GM12878 (cell line): Measurements from ENCODE around the gene BRSK2. TPM values are rescaled to one million over a fixed set of nuclear protein-coding genes. Genes with fewer than 3 reads are reported as not detected.

Experiments used
- ATAC-seq: fragments of 200-7000 bp; cut with Tn5 transposase; 3 replicates; pipeline ENCODE4 v1.9.1; 2020; ENCODE audit warnings: mild to moderate bottlenecking, moderate library complexity
- BruUV-seq: library from RNA; stranded (reverse); fragments of 400-500 nt; replicated peaks from 2 replicates; lab custom pipeline; 2021; lab: Mats Ljungman, UMichigan
- CTCF ChIA-PET: fragments of 300-600 bp; sonication (Branson Sonifier 250); formaldehyde crosslinking; extraction: SDS; loops from one replicate; lab custom pipeline; 2021; ENCODE audit warnings: inconsistent platforms; lab: Yijun Ruan, JAX
- POLR2A ChIA-PET: fragments of 350-600 bp; formaldehyde crosslinking; extraction: SDS; loops from one replicate; lab custom pipeline; 2021; ENCODE audit warnings: inconsistent platforms; lab: Charles Lee
- RAD21 ChIA-PET: fragments of 300-600 bp; sonication (Branson Sonifier 250); formaldehyde crosslinking; loops from one replicate; lab custom pipeline; 2023; ENCODE audit warnings: antibody characterized with exemption; ENCODE audit not compliant: unreplicated experiment; lab: Charles Lee
- SMC1A ChIA-PET: fragments of 300-600 bp; sonication (Branson Sonifier 250); formaldehyde crosslinking; loops from one replicate; lab custom pipeline; 2023; ENCODE audit not compliant: unreplicated experiment, uncharacterized antibody; lab: Charles Lee
- DNase-seq: peaks from one replicate; pipeline ENCODE4 v3.0.0-alpha.2; 2011; ENCODE audit warnings: low read depth, low spot score
- FAIRE-seq: peaks from 3 replicates; lab custom pipeline; 2011; peaks lifted over from hg19 to GRCh38; lab: Jason Lieb, UNC
- H2AFZ ChIP-seq: 2 replicates; pipeline ENCODE4 v1.6.0; 2011; ENCODE audit warnings: low read depth, low read length, control low read depth; ENCODE audit not compliant: control insufficient read depth
- H3K27ac ChIP-seq: 2 replicates; pipeline ENCODE4 v1.5.1; 2011; ENCODE audit warnings: control low read depth; ENCODE audit not compliant: control insufficient read depth, insufficient read depth
- H3K27me3 ChIP-seq, 2 experiments: replicated peaks in 1 of 2; 2 replicates each; pipeline versions ENCODE4 v1.6.0 to v1.6.1; 2011; ENCODE audit warnings: low read length in 1 of 2; ENCODE audit not compliant: control insufficient read depth in 2 of 2, insufficient read depth in 2 of 2
- H3K36me3 ChIP-seq, 2 experiments: 2 replicates each; pipeline ENCODE4 v1.5.1; 2011; ENCODE audit warnings: low read length in 1 of 2; ENCODE audit not compliant: control insufficient read depth in 2 of 2, insufficient read depth in 2 of 2
- H3K4me1 ChIP-seq: 2 replicates; pipeline ENCODE4 v1.6.1; 2011; ENCODE audit warnings: mild to moderate bottlenecking, low read length, moderate library complexity, mixed read lengths; ENCODE audit not compliant: control insufficient read depth, insufficient read depth
- H3K4me2 ChIP-seq: 2 replicates; pipeline ENCODE4 v1.6.0; 2011; ENCODE audit warnings: control low read depth; ENCODE audit not compliant: control insufficient read depth, insufficient read depth
- H3K4me3 ChIP-seq: fragments of 200-600 bp; sonication (generic); 2 replicates; pipeline ENCODE4 v1.5.1; 2016
- H3K79me2 ChIP-seq: 2 replicates; pipeline ENCODE4 v1.6.0; 2011; ENCODE audit warnings: low read length; ENCODE audit not compliant: control insufficient read depth, insufficient read depth
- H3K9ac ChIP-seq: 2 replicates; pipeline ENCODE4 v1.8.0; 2011; ENCODE audit warnings: low read length, control low read depth, mixed read lengths; ENCODE audit not compliant: control insufficient read depth, insufficient read depth
- H3K9me3 ChIP-seq: replicated peaks from 3 replicates; pipeline ENCODE4 v1.5.1; 2011; ENCODE audit warnings: mild to moderate bottlenecking, low read length; ENCODE audit not compliant: control insufficient read depth, insufficient read depth
- H4K20me1 ChIP-seq: 2 replicates; pipeline ENCODE4 v1.6.0; 2011; ENCODE audit not compliant: control insufficient read depth, insufficient read depth
- EP300 ChIP-seq, 2 experiments: fragments of 150-350 bp in 1 of 2; IDR thresholded peaks; 2 replicates each; pipeline ENCODE4 v1.6.1; 2011 to 2012; ENCODE audit warnings: low read depth in 2 of 2, low read length in 2 of 2, borderline replicate concordance in 1 of 2, improper control_type of control experiment in 1 of 2, inconsistent platforms in 1 of 2; ENCODE audit not compliant: control insufficient read depth in 1 of 2
- NKRF ChIP-seq: fragments of 450-650 bp; conservative IDR thresholded peaks from 2 replicates; pipeline ENCODE4 v1.6.1; 2017; ENCODE audit warnings: mild to moderate bottlenecking, moderate library complexity
- NR2F1 ChIP-seq: fragments of 450-650 bp; conservative IDR thresholded peaks from 2 replicates; pipeline ENCODE4 v1.6.1; 2017; ENCODE audit warnings: mild to moderate bottlenecking
- POLR2AphosphoS2 ChIP-seq: IDR thresholded peaks from 2 replicates; pipeline ENCODE4 v1.6.1; 2011; ENCODE audit warnings: low read depth, mild to moderate bottlenecking, low read length, improper control_type of control experiment, moderate library complexity
- RUNX3 ChIP-seq: IDR thresholded peaks from 2 replicates; pipeline ENCODE4 v1.6.1; 2012; ENCODE audit warnings: low read length, inconsistent platforms
- SPI1 ChIP-seq: IDR thresholded peaks from 2 replicates; pipeline ENCODE4 v1.6.1; 2011; ENCODE audit warnings: low read depth, mild to moderate bottlenecking, low read length, moderate library complexity, borderline replicate concordance; ENCODE audit not compliant: insufficient read depth
- TBL1XR1 ChIP-seq: IDR thresholded peaks from 2 replicates; pipeline ENCODE4 v1.6.1; 2012; ENCODE audit warnings: low read depth, low read length, improper control_type of control experiment
- USF1 ChIP-seq: IDR thresholded peaks from 2 replicates; pipeline ENCODE4 v1.6.1; 2011; ENCODE audit warnings: borderline replicate concordance, low read depth, mild to moderate bottlenecking, moderate library complexity, mixed read lengths, low read length; ENCODE audit not compliant: insufficient read depth; ENCODE audit errors: extremely low read length
- YY1 ChIP-seq: IDR thresholded peaks from 2 replicates; pipeline ENCODE4 v1.6.1; 2011; ENCODE audit warnings: low read depth, mild to moderate bottlenecking, low read length
- WGBS: methylation state at CpG from one replicate; pipeline ENCODE4 v1.1.6; 2016; ENCODE audit warnings: low lambda C conversion rate; ENCODE audit not compliant: insufficient replicate concordance, insufficient coverage; ENCODE audit errors: missing lambda C conversion rate; 5-methylcytosine and 5-hydroxymethylcytosine counted together
- in situ Hi-C: fragments of 300-500 bp; cut with MboI; formaldehyde crosslinking; loops from 9 replicates; pipeline ENCODE4 v1.14.3; 2018; ENCODE audit warnings: mixed read lengths
- intact Hi-C: fragments of 100-400 bp; cut with micrococcal nuclease; formaldehyde crosslinking; loops from one replicate; pipeline ENCODE4 v1.14.2; 2022; ENCODE audit not compliant: unreplicated experiment
- polyA plus RNA-seq, 11 experiments: library from polyadenylated mRNA; depleted of rRNA in 4 of 11; unstranded in 6 of 11; stranded (reverse) in 5 of 11; fragments of >200 nt; fragmentation: Nextera tagmentation in 4 of 11; fragmentation: Illumina TruSeq in 1 of 11; extraction: Ambion mirVana in 4 of 11; extraction: Trizol in 1 of 11; gene quantifications; 1 replicate in 1 of 11; 2 replicates in 10 of 11; pipeline versions ENCODE4 v1.2.1 to v1.2.3, GENCODE V29; 2011 to 2016; ENCODE audit warnings: inconsistent platforms in 2 of 11, missing spikeins in 2 of 11, low read depth in 1 of 11
- total RNA-seq, 4 experiments: library from RNA; depleted of rRNA in 3 of 4; stranded (reverse); fragments of >200 nt in 3 of 4; fragmentation: Illumina TruSeq in 1 of 4; extraction: Trizol in 1 of 4; gene quantifications; 2 replicates each; pipeline versions ENCODE4 v1.2.1 to v1.2.3, GENCODE V29; 2013 to 2021

BRSK2 gene
- total and polyA plus RNA-seq, 10 of the 15 experiments (the other 5 are each of a cell fraction or from before 2014, with no cell fraction given), result 0.13 TPM; not detected in 9

GRCh38 chr11:1369371-1370005 is 20.2 kb upstream of the BRSK2 start:
- no peak for ATAC-seq
- Histone ChIP-seq H3K27ac (no peak overlapping the region), H4K20me1 (no peaks in the 10 kb centered on the region), H3K9ac (no peak overlapping the region), H3K79me2 (no peaks in the 10 kb centered on the region), H3K36me3 (no peaks in the 10 kb centered on the region; a peak in 1 of 4 replicates), H3K4me2 (no peak overlapping the region), H3K27me3 (no peaks in the 10 kb centered on the region), H3K4me3 (no peak overlapping the region), H3K4me1 (no peaks in the 10 kb centered on the region), H3K9me3 (peaks cover 4% of the 10 kb centered on the region; the same call in 1 of the 3 replicates), H2AFZ (no peak overlapping the region)
- POLR2A ChIA-PET, result no interaction called here
- FAIRE-seq, result no peak
- RAD21 ChIA-PET, result no interaction called here
- SMC1A ChIA-PET, result no interaction called here
- intact Hi-C loops, result no loop called here
- no TSS peak for BruUV-seq
- no peak for DNase-seq
- WGBS, result 45% methylated on average over 18 of the region's 18 CpGs
- in situ Hi-C loops, result no loop called here
- CTCF ChIA-PET, result no interaction called here
- TF ChIP-seq USF1 (no peak), TBL1XR1 (no peak), RUNX3 (no peak), SPI1 (no peak), NKRF (no peak), POLR2AphosphoS2 (no peak), NR2F1 (no peak), EP300 (IDR thresholded peaks at IDR 0.05; ENCODE audit: borderline replicate concordance in 1 of 2, control insufficient read depth in 1 of 2, low read depth in 2 of 2, low read length in 2 of 2) (no peak), YY1 (no peak)
